NOMO-1 treated with DMSO at 0.1 percent for 48 hours (cell line): ENCODE results near the gene SORL1-AS1.
A peak's percentile ranks its signal among the peaks of the same experiment; 100 is the strongest.

Experiments
- DNase-seq: peaks from one replicate; lab custom pipeline; 2025; ENCODE audit not compliant: unreplicated experiment; lab: John Stamatoyannopoulos, UW

Gene SORL1-AS1

DNA sequence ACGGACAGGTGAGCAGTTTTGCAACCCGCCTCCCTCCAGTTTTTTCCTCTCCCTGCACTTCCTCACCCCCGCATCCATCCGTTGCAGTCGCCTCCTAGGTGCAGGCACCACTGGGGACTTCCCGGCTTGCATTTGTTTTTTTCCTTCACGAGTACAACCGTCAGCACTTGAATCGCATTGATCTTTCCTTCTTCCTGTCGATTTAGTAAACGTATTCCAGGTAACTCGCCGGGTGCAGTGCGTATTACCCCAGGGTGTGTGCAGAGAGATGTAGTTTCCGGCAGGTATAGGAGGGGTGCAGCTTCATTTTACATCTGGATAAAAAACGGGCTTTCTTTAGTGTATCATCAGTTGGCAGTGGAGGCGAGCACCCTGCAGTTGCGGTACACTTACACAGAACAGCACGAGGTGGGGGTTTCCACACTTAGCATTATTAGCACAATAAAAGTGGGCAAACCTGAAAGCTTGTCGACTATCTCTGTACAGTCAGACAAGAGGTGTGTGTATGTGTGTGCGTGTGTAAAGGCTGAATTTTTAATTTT, at the start of gene SORL1-AS1:
Gene SORL1-AS1, minus strand, starts transcription at position 359 of the 542 bp plus-strand sequence.
- no peak for DNase-seq

DNA sequence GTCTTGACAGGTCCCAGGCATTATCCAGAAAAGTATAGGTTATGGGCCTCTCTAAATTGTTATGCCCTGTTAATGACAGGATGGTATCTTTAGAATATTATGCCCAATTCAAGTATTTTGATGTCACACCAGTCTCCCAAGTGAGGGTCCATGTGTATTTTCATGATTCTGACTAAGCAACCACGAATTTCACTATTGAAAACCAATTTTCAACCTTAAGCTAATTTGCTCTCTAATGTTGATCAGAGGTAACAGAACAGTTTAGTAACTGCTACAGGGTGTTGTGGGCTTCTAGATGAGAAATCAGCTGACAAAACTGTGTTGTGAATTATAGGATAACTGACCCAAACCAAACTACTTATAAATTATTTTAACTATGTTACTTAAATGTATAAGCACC, 48.0 kb upstream of the SORL1-AS1 start:
- no peak for DNase-seq

DNA sequence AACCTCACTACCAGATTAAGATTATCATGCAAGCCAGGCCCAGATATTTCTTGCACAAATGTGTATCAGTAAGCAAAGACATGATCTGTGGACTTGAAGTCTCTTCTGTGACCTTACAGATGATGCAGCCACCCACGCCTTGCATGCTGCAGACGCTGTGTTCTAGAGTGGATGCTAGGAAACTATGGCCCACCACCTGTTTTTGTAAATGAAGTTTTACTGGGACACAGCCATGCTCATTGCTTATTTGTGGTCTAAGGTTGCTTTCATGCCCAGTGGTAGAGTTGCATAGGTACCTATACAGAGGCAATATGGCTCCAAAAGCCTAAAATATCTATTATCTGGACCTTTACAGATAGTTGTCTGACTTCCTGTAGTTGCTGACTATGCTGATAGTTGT, 47.5 kb upstream of the SORL1-AS1 start:
- no peak for DNase-seq

DNA sequence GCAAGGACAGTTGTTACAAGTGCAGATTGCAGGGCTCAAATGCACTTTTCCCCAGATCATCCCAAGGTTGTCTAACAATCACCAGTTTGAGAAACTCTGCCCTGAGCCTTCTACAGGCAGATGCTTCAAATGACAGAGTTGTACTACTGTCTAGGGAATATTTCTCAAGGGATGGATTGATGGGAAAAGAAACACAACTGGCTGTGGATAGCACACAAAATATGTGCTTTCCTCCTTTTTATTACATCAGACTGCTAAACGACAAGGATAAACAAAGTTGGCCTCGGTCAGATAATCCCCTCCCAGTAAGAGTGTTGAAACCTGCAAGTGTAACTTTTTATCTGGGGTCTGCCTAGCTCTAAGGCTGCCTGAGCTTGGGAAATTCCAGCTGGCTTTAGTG, 46.6 kb upstream of the SORL1-AS1 start:
- DNase-seq = no peak

DNA sequence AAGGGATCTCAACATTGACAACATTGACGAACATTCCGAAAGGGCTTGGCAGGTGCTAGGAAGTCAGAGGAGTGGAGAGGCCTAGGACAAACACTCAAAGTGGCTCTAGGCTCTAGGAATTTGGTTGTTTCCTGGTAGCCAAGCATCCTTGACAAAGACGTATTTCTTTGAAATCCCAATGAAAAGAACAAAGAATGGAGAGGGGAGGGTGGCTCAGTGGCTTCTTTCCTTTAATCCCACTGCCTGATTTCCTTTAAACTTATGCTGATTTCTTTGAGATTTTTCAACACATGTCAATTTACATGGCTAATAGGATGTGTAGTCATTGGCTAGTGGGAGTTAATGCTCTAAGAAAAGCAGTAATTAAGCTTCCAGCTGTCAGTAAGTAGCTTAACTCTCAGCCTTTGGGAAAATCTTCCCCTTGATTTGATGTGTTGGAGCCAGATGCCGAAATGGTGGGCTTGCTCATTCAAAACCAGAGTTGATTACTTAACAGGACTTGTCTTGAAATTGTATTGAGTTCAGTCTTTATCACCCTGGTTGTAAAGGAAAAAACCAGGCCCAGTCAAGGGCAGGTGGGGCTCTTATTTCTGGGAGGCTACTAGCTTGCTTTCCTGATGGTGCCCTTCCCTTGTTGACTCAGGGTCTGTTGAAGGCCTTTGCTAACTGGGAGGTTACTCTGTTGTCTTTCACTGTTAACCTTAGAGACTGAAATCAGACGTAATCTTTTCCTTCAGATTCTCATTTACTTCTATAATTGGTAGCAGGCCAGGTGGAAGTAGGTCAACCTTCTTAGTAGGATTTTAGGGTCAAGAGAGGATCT, 44.6 kb upstream of the SORL1-AS1 start:
- DNase-seq = no peak

DNA sequence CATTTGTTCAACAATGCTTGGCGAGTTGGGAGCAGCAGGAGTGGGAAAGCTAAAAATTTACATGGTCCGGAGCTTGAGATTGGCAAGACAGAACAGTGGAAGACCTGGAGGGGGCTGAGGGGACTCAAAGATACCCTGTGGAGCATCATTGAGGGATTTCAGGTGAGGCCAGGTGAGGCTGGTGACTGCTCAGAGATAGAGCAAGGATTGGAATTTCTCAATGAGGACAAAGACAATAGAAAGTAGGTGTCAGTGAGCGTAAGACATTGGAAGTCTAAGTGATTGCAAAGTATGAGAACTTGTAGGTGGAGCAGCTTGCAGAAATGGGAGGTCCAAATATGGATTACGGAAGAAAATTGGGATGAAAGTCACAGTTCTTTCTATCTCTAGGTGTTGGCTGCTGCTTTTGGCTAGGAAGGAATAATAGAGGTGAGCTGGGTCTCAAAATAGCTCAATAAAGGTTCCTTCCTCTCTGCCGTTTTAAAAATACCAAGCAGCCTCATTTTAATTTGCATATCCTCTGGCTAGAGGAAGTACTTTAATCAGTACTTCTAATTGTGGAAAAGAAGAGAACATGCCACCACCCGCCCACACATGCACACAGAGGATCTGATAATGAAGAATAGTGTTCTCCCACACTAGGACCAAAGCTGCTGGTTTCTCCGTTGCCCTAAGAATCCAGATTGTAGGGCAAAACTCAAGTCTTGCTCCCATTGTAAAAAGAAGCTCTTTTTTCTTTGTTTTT, 41.8 kb upstream of the SORL1-AS1 start:
- peak; percentile 62 for DNase-seq

DNA sequence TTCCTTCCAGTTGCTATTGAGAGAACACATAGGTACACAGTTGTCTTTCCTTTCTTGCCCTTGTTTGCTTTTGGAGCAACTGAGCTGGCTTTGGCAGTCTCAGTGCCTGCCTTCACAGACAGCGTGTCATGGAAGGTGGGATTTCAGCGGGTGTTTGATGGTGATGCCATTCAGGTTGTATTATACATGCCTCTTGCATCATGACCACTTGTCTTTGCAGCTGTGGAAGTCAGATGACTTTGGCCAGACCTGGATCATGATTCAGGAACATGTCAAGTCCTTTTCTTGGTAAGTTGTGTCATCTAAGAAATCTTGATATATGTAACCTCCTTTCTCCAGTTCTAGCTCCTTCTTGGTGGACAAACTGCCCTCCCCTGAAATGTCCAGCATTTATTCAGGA, 37.1 kb upstream of the SORL1-AS1 start:
- no peak for DNase-seq

DNA sequence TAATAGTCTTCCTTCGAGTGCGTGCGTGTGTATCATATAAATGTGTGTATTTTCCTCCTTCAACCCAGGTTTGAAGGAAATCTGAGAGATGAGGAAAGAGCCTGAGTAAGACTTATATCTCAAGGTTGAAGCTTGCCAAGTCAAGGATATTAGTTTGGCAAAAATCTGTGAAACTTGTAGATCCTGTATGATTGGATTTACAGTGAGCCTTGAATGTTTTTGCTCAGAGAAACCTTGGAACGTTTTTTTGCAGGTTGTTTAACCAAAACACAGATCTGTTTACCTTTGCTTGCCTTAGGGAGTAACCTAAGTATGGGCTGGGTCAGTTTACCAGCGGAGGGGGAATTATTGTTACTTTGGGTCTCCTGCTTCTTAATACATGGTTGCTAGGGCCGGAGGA, 35.9 kb upstream of the SORL1-AS1 start:
- DNase-seq = no peak

DNA sequence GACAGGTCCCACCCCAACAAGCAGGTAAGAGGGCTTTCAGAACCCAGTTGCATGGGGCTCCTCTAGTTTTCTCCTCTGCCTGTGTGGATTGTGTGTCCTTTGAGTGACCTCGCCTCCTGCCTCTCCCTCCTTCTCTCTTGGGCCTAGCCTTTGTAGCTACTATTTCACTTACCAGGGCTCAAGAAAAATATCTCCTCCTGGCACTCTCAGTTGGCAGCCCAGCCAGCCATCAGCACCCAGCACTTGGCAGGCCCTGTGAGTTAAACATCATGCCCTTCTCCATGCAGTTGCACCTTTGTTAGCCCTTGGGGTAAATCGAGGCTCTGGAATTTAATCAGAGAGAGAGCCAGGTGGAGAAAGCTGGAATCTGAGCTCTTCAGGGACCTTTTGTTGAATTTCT, 35.4 kb upstream of the SORL1-AS1 start:
- no peak for DNase-seq

DNA sequence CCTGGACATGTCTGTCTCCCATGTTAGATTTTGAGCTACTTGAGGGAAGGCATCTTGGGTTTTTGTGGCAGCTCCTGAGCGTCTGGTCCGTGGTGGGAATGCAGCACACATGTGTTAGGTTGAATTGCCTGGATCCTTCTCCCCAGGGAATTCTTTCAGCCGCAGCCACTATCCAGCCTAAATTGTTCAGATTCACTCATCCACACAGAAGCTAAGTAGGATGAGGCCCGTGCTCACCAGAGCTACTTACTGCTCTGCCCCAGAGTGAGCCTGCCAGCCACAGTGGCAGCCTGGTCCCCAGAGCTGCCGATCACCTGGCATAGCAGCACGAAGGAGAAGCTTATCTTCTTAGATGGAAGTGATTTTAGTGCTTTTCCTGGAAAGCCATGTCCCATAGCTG, 34.4 kb upstream of the SORL1-AS1 start:
- no peak for DNase-seq

DNA sequence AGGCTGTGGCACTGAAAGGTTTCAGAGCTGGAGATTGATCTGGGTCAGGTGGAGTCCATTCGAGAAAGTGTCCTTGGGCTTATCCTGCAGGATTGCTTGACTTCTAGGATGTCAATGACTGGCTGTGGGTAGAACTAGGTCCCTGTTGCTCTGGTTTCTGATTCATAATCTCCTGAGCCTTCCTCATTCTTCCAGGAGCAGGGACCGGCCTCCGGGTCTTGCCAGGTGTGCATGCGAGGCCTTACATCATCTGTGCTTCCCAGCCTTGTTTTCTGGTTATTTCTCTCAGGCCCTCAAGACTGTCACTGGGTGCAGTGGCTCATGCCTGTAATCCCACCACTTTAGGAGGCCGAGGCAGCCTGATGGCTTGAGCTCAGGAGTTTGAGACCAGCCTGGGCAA, 33.3 kb upstream of the SORL1-AS1 start:
- no peak for DNase-seq

DNA sequence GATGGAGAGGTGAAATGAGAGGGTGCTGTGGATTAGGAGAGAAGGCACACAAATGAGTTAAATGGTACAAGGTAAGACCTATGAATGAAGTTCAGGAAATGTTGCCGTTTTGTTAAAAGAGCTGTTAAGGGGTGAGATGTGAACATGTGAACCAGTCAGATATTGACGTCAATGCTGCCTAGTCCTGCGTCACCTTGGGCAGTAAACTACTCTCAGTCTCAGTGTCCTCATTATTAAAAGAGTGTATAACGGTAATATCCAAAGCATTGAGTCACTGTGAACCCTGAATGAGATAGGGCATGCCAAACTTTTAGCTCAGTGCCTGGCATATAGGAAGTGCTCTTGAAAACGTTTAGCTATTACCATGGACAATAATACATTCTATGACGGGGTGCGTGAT, 32.4 kb upstream of the SORL1-AS1 start:
- DNase-seq = no peak

DNA sequence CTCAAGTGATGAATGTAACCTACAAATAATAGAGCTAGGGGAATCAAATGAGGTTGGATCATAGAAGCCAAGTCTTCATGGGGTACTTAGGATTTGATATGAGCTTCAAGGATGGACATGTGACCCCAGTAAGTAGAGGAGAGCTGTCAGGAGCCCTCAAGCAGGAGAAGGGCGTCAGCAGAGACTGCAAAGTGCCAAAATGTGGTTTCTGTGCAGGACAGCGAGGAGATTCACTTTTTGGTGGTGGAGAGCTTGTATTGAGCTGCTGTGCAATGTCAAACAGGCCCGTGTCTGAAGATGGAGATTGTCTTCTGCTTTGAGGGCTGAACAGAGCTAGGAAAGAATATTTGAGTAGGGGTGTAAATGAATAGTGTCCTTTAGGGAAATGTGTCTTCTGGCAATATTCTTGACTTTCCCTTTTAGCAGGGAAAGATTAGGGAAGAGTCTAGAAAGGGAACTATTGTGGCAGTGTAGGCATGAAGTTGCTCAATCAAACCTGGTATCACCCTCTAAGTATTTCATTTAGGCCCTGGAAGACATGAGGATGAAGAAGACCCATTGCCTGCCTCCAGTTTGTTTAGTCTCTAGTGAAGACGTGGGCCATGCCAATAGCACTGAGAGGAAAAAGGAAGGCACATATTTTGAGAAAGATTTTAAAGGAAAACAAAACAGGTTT, 31.2 kb upstream of the SORL1-AS1 start:
- DNase-seq = no peak

DNA sequence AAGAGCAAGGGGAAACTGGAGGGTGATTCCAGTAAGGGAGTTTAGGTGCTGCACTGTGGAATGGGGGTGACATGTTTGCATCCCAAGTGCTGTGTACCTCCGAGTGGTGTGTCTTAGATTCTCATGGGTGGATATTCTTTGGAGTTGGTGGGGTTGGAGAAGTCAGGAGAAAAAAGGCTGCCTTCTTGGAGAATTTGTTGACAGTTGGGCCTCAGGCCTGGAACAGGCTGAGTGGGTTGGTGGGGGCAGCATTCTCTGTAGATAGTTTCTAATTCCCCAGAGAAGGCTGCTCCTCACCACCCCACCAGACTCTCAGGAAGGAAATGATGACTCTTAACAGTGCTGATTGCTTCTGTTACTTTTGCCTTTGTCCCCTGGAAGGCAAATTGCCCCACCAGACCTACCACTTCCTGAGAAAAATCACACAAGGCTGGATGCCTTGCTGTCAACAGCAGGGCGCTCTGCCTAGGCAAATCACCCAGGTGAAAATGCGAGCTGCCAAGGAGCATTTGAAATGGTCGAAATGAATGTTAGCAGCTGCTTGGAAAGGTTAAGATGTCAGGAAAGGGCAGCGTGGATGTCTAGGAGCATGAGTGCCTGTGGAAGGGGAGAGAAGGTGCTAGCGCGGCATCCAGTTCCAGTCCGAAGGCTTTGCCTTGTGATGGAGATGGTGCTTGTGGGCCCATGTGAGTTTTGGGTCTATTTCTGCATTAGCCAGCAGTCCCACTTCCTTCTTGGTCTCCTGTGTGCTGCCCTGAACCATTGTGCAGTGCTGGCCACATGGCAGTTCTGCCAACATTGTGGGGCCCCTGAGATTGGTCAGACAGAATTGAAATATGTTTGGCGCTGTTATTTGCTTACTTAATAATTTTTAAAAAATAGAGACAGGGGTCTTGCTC, 29.7 kb upstream of the SORL1-AS1 start:
- peak; percentile 70 for DNase-seq

DNA sequence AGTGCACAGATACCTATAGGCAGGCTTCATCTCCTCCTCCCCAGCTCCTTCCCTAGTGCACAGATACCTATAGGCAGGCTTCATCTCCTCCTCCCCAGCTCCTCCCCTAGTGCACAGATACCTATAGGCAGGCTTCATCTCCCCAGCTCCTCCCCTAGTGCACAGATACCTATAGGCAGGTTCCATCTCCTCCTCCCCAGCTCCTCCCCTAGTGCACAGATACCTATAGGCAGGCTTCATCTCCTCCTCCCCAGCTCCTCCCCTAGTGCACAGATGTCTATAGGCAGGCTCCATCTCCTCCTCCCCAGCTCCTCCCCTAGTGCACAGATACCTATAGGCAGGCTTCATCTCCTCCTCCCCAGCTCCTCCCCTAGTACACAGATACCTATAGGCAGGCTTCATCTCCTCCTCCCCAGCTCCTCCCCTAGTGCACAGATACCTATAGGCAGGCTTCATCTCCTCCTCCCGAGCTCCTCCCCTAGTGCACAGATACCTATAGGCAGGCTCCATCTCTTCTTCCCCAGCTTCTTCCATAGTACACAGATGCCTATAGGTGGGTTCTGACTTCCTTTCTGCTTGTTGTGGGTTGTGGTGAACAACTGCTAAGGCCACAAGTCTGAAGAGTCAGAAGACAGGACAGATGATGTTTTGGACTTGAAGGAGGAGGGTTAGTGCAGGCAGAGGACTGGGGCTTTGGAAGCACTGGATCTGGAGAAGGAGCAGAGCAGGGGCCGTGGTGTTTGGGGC, 28.9 kb upstream of the SORL1-AS1 start:
- peak; percentile 36 for DNase-seq

DNA sequence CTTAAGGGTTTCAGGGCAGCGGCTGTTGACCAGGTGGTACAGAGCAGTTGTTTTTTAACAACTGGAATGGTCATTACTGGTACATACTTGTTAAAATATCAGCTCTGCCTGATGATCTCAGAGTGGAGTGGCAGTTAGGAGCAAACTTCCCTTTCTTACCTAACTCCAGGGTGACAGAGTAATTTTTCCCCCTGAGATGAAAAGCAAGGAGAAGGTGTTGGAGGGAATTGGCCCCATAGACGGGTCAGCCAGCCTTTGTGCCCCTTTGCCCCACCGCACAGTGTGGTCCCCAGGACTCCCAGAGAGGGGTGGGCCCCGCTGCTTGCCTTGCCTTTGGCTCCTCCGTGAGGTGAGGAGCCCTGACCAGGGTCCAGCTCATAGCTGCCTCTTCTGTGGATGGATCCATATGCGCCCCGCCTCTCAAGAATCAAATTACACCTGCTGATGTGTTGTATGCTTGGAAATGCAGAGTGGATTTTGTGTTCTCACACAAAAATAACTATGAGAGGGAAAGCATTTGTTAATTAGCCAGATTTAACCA, 27.0 kb upstream of the SORL1-AS1 start:
- DNase-seq = no peak

DNA sequence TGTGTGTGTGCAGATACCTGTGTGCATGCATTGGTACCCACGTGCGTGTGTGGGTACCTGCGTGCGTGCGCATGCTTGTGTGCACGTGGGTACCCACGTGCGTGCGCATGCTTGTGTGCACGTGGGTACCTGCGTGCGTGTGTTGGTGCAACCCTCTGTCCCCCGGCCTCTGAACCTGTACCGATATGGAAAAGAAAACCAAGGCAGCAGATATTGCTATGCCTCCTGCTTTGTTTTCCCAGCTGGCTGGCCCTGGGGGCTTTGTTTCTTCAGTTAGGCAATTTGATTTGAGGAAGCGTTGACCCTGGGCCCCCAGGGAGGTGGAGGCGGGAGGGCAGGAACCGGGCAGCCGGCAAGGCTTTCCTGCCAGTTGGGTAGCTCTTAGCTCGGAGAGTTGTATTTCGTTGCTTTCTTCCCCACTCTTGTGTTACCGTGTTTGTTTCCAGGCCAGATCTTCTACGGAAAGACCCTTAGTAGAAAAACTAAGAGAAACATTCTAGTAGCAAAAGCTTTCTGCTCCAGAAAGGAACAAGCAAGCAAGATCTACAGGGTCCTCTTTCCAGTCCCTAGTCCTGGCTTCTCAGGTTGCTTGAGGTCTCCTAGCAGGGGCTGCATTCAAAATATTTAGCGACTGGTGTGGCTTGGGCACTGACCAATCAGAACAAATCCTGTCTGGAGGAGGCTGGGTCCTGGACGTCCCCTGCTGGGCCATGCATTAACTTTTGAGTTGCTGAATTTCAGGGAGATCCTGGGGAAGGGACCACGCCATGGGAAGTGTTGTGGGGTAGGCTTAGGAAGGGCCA, 26.3 kb upstream of the SORL1-AS1 start:
- no peak for DNase-seq

DNA sequence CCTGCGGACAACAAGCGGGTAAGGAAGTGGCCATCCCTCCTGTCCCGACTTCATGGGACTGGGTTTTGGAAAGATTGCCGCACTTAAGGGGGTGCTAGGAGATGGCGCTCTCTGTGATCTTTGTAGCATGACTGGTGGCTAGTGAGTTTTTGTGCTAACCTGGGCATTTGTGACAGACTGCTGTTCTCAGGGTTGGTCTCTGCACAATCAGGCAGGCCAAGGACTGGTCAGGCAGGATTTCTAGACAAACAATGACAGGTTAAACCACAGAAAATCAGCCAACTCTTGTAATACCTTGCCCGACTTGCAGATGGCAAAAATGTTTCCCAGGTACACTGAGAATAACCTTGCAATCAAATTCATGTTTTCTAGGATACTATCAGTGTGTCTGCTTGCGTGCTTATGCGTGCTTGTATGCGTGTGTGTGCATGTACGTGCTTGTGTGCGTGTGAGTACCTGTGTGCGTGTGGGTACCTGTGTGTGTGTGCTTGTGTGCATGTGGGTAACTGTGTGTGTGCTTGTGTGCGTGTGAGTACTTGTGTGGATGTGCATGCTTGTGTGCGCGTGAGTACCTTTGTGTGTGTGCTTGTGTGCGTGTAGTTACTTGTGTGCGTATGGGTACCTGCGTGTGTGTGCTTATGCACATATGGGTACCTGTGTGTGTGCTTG, 25.6 kb upstream of the SORL1-AS1 start:
- DNase-seq = no peak
